ENCODE results near the gene GIMAP8. TPM values are rescaled to one million over a fixed set of nuclear protein-coding genes. Genes with fewer than 3 reads are reported as not detected.

Gene GIMAP8
- total and polyA plus RNA-seq, 2 donors = 14.3 to 15.2 TPM

- H3K4me1 ChIP-seq (ENCODE audit: insufficient read depth) = peaks cover 1% of the 10 kb centered on the region
- H3K36me3 ChIP-seq (ENCODE audit: insufficient read depth) = no peaks in the 10 kb centered on the region
- no peak for DNase-seq (ENCODE audit: extremely low spot score)
- no peak overlapping the region for H3K4me3 ChIP-seq (ENCODE audit: low read depth, low read length)
- no peak overlapping the region for H3K27ac ChIP-seq (ENCODE audit: low read depth)
- WGBS = 96% methylated on average over 91 of the region's 91 CpGs
These were observed 42.6 kb upstream of the GIMAP8 start for GRCh38 chr7:150407588-150408392.

- H3K4me3 ChIP-seq (ENCODE audit: low read depth, low read length) = no peak overlapping the region
- H3K4me1 ChIP-seq (ENCODE audit: insufficient read depth) = peaks cover 1% of the 10 kb centered on the region
- 87% methylated on average over 22 of the region's 22 CpGs for WGBS
- no peak for DNase-seq (ENCODE audit: extremely low spot score)
- no peak overlapping the region for H3K27ac ChIP-seq (ENCODE audit: low read depth)
- H3K36me3 ChIP-seq (ENCODE audit: insufficient read depth) = no peaks in the 10 kb centered on the region
These were observed 41.8 kb upstream of the GIMAP8 start for GRCh38 chr7:150408393-150409299.

- DNase-seq (ENCODE audit: extremely low spot score) = no peak
- Histone ChIP-seq H3K27ac (ENCODE audit: low read depth) (no peak overlapping the region), H3K4me1 (ENCODE audit: insufficient read depth) (peaks cover 1% of the 10 kb centered on the region), H3K4me3 (ENCODE audit: low read depth, low read length) (no peak overlapping the region), H3K36me3 (ENCODE audit: insufficient read depth) (no peaks in the 10 kb centered on the region)
- 81% methylated on average over 10 of the region's 10 CpGs for WGBS
These were observed 41.0 kb upstream of the GIMAP8 start for GRCh38 chr7:150409300-150410030.

- DNase-seq (ENCODE audit: extremely low spot score) = no peak
- WGBS = 90% methylated on average over 7 of the region's 7 CpGs
- Histone ChIP-seq H3K27ac (ENCODE audit: low read depth) (no peak overlapping the region), H3K36me3 (ENCODE audit: insufficient read depth) (no peaks in the 10 kb centered on the region), H3K4me1 (ENCODE audit: insufficient read depth) (peaks cover 1% of the 10 kb centered on the region), H3K4me3 (ENCODE audit: low read depth, low read length) (no peak overlapping the region)
These were observed 40.3 kb upstream of the GIMAP8 start for GRCh38 chr7:150410131-150410530.

- Histone ChIP-seq H3K4me1 (ENCODE audit: insufficient read depth) (peaks cover 1% of the 10 kb centered on the region), H3K4me3 (ENCODE audit: low read depth, low read length) (no peak overlapping the region), H3K27ac (ENCODE audit: low read depth) (no peak overlapping the region), H3K36me3 (ENCODE audit: insufficient read depth) (no peaks in the 10 kb centered on the region)
- 74% methylated on average over 10 of the region's 10 CpGs for WGBS
- no peak for DNase-seq (ENCODE audit: extremely low spot score)
These were observed 39.6 kb upstream of the GIMAP8 start for GRCh38 chr7:150410680-150411346.

GRCh38 chr7:150411606-150412005 is 38.8 kb upstream of the GIMAP8 start:
- Histone ChIP-seq H3K36me3 (ENCODE audit: insufficient read depth) (no peaks in the 10 kb centered on the region), H3K4me1 (ENCODE audit: insufficient read depth) (peaks cover under 1% of the 10 kb centered on the region), H3K4me3 (ENCODE audit: low read depth, low read length) (no peak overlapping the region), H3K27ac (ENCODE audit: low read depth) (no peak overlapping the region)
- WGBS = 73% methylated on average over 11 of the region's 11 CpGs
- DNase-seq (ENCODE audit: extremely low spot score) = no peak

- no peak overlapping the region for H3K4me3 ChIP-seq (ENCODE audit: low read depth, low read length)
- DNase-seq (ENCODE audit: extremely low spot score) = no peak
- H3K4me1 ChIP-seq (ENCODE audit: insufficient read depth) = no peaks in the 10 kb centered on the region
- H3K36me3 ChIP-seq (ENCODE audit: insufficient read depth) = no peaks in the 10 kb centered on the region
- H3K27ac ChIP-seq (ENCODE audit: low read depth) = no peak overlapping the region
- WGBS = 89% methylated on average over 11 of the region's 11 CpGs
These were observed 38.4 kb upstream of the GIMAP8 start for GRCh38 chr7:150412016-150412415.

- Histone ChIP-seq H3K27ac (ENCODE audit: low read depth) (no peak overlapping the region), H3K36me3 (ENCODE audit: insufficient read depth) (no peaks in the 10 kb centered on the region), H3K4me1 (ENCODE audit: insufficient read depth) (no peaks in the 10 kb centered on the region), H3K4me3 (ENCODE audit: low read depth, low read length) (no peak overlapping the region)
- DNase-seq (ENCODE audit: extremely low spot score) = no peak
- WGBS = 84% methylated on average over 37 of the region's 37 CpGs
These were observed 37.6 kb upstream of the GIMAP8 start for GRCh38 chr7:150412518-150413488.

GRCh38 chr7:150413640-150414081 is 36.8 kb upstream of the GIMAP8 start:
- H3K27ac ChIP-seq (ENCODE audit: low read depth) = no peak overlapping the region
- no peaks in the 10 kb centered on the region for H3K4me1 ChIP-seq (ENCODE audit: insufficient read depth)
- DNase-seq (ENCODE audit: extremely low spot score) = no peak
- WGBS = 90% methylated on average over 11 of the region's 11 CpGs
- H3K4me3 ChIP-seq (ENCODE audit: low read depth, low read length) = no peak overlapping the region
- no peaks in the 10 kb centered on the region for H3K36me3 ChIP-seq (ENCODE audit: insufficient read depth)

GRCh38 chr7:150415161-150416153 is 35.0 kb upstream of the GIMAP8 start:
- WGBS = 88% methylated on average over 19 of the region's 19 CpGs
- no peak for DNase-seq (ENCODE audit: extremely low spot score)
- H3K36me3 ChIP-seq (ENCODE audit: insufficient read depth) = no peaks in the 10 kb centered on the region
- no peak overlapping the region for H3K4me3 ChIP-seq (ENCODE audit: low read depth, low read length)
- H3K4me1 ChIP-seq (ENCODE audit: insufficient read depth) = no peaks in the 10 kb centered on the region
- H3K27ac ChIP-seq (ENCODE audit: low read depth) = no peak overlapping the region

- no peak overlapping the region for H3K4me3 ChIP-seq (ENCODE audit: low read depth, low read length)
- no peak overlapping the region for H3K27ac ChIP-seq (ENCODE audit: low read depth)
- no peak for DNase-seq (ENCODE audit: extremely low spot score)
- WGBS = 94% methylated on average over 10 of the region's 10 CpGs
- H3K4me1 ChIP-seq (ENCODE audit: insufficient read depth) = no peaks in the 10 kb centered on the region
- H3K36me3 ChIP-seq (ENCODE audit: insufficient read depth) = no peaks in the 10 kb centered on the region
These were observed 33.2 kb upstream of the GIMAP8 start for GRCh38 chr7:150417239-150417638.
